SIG-M5 (cell line): ENCODE data around the gene TNFRSF13B.
"Not testable (repeated sequence)": the region's sequence is repeated elsewhere in the genome, so short reads cannot be mapped to it uniquely, and the experiment has no call there.

Source experiments
- DNase-seq: peaks from one replicate; lab custom pipeline; 2025; lab: John Stamatoyannopoulos, UW

Gene TNFRSF13B

DNA sequence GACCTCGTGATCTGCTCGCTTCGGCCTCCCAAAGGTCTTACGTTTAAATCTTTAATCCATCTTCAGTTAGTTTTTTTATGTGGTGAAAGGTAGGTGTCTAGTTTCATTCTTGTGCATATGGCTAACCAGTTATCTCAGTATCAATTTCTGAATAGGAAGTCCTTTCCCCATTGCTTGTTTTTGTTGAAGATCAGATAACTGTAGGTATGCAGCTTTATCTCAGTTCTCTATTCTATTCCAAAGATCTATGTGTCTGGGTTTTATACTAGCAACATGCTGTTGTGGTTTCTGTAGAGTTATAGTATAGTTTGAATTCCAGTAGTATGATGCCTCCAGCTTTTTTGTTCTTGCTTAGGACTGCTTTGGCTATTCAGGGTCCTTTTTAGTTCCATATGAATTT lies 65.2 kb downstream of the TNFRSF13B start:
- DNase-seq = no peak

DNA sequence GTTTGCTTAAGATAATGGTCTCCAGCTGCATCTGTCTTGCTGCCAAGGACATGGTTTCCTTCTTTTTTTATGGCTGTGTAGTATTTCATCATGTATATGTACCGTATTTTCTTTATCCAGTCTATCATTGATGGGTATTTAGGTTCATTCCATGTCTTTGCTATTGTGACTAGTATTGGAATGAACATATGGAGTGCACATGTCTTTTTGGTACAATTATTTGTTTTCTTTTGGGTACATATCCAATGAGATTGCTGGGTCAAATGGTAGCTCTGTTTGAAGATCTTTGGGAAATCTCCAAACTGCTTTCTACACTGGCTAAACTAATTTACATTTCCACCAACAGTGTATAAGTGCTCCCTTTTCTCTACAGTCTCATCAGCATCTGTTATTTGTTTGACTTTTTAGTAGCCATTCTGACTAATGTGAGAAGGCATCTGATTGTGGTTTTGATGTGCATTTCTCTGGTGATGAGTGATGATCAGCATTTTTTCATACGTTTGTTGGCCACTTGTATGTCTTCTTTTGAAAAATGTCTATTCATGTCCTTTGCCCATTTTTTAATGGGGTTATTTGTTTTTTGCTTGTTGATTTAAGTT lies 66.2 kb downstream of the TNFRSF13B start:
- DNase-seq = no peak

DNA sequence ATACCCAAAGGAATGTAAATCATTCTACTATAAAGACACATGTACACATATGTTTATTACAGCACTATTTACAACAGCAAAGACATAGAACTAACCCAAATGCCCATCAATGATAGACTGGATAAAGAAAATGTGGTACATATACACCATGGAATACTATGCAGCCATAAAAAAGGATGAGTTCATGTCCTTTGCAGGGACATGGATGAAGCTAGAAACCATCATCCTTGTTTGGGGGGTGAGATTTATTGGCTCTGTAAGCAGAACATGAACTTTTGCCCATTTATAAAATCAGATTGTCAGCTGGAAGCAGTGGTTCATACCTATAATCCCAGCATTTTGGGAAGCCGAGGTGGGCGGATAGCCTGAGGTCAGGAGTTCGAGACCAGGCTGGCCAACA lies 68.8 kb downstream of the TNFRSF13B start:
- DNase-seq = not testable (repeated sequence)

DNA sequence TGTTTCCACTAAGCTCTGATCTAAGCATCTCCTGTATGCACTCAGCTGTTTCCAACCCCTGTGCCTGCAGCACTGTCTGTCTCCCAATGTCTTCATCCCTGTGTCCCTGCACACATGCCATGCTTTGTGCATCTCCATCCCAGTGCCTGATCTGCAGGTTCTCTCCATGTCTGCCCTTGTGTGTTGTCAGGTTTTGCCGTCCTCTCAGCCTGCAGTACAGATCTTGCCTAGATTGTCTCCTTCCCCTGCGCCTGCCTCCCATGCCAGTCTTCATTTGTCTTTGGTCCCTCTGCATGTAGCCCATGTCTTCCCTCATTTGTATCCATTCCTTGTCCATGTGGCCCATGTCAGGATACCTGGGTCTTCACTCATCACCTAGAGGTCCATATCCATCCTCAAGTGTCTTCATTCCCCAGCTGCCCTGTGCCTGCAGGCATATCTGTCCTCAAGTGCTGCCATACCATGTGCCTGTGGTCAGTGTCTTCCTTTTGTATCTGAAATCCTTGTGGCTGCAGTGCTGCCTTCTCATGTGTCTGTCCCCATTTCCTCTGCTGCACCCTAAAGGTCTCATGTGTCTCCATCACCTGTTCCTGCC lies 71.5 kb downstream of the TNFRSF13B start:
- no peak for DNase-seq

DNA sequence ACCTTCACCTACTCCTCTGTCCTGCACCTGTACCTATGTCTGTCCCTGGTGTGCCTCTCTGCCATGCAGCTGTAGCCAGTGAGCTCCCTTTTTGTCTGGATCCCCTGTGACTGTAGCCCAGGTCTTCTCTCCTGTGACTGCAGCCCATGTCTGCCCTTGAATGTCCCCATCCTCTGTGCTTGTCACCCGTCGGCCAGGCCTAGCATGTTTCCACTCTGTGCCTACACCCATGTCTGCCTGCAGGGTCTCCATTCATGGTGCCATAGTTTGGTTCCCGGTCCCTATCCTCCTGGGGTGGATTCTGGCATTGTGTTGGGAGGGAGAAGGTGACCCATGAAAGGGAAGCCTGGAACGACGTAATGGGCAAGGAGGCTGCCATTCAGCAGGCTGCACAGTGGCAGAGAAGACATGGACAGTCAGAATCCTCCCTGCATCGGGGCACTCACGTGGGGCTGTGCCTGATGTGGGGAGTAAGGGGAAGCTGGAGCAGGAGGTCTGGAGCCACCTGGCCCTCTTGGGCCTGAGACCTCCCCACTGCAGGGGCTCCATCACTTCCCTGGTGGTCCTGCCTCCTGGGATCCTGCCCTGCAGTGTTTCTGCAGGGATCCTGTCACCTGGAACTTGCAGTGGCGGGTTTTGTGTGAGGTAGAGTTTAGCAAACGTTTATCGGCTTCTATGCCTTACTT lies 74.6 kb downstream of the TNFRSF13B start:
- not testable (repeated sequence) for DNase-seq

DNA sequence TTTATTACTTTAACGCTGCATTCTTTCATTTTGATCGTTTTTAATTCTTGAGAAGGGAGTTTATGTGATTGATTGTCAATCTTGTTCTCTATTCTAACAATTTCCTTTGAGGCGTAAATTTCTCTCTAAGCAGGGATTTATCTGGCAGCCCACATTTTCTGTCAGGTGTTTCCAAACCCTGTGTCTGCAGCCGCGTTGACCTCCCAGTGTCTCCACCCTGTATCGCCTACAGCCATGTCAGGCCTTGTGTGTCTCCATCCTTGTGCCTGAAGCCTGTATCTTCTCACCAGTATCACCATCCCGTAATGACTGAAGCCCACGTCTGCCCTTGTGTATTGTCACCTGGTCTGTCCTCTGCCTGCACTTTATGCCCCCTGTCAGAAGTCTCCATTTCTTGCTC lies 75.7 kb downstream of the TNFRSF13B start:
- not testable (repeated sequence) for DNase-seq

DNA sequence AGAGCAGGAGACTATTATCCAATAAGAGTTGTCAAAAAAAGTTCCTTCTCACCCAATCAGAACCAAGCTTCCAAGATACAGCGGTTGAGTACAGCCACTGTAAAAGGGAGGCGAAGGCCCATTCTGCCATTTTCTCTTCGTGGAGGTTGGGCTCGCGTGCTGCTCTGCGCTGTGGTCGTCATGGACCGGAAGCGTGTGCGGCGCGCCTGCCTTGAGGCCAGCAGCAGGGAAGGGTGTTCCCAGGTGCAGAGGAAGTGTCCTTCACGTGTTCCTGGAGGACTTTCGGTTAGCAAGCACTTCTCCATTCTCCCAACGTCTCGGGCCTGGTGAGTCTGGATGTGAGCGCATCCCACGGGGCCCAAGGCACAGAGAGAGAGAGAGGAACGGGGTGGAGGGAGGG lies 78.4 kb downstream of the TNFRSF13B start:
- not testable (repeated sequence) for DNase-seq

DNA sequence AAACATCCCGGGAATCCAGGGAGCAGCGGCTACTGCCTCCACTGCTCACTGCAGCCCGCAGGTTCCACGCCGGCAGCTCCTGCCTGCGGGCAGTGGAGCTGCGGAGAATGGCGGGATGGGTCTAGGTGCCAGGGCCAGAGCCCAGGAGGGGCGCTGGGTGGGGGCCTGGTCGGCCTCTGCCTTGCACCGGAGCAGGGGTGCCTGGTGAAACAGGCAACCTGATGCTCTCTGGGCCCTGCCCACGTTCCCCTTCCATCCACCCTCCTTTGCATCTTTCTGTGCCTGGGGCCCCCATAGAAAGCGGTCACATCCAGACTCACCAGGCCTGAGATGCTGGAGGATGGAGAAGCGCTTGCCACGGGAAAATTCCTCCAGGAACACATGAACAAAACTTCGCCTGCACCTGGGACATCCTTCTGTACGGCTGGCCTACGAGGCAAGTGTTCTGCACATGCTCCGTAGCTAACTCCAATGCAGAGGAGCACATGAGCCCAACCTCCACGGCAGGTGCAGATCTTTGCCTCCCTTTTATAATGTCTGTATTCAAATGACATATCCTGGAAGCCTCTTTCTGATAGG lies 79.0 kb downstream of the TNFRSF13B start:
- not testable (repeated sequence) for DNase-seq

DNA sequence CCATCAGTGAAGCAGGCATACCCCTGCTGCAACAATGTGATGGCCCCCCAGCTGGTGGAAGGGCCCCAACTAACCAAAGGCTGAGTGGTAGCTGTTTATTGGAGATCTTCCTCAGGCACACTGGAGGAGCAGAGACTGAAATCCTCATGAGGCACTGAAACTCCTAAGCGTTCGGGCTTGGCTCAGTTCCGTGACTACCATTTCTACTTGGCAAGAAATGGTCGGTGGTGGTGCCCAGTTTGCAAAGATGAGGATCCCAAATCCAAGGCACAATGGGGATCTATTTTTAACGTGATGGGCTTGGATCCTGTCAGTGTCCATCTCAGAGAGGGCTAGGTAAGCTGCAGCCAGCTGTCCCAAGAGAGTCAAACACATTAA lies 82.8 kb downstream of the TNFRSF13B start:
- DNase-seq = no peak
